Spleen (tissue), 7 donors: ENCODE data around the gene LYZL2.

Experiments used
- CTCF ChIP-seq, 11 experiments: fragments of 200-600 bp in 7 of 11; fragments of 450-650 bp in 4 of 11; sonication (generic) in 4 of 11; IDR thresholded peaks in 8 of 11; conservative IDR thresholded peaks in 3 of 11; 1 replicate in 7 of 11; 2 replicates in 4 of 11; pipeline versions ENCODE4 v1.4.0 to v1.8.0; 2016 to 2021; ENCODE audit warnings: antibody characterized with exemption in 11 of 11, inconsistent platforms in 4 of 11, mild to moderate bottlenecking in 1 of 11
- POLR2A ChIP-seq, 3 donors: fragments of 450-650 bp; IDR thresholded peaks; one replicate each; pipeline ENCODE4 v1.5.1; 2017; ENCODE audit warnings: antibody characterized with exemption in 3 of 3, mild to moderate bottlenecking in 1 of 3
- donor health status: DM: no; HTN: no; CAD: no; lungs with moderate emphysema.
- donor health status: DM: no; HTN: no; CAD: no.
- donor health status: DM: no; HTN: no; CAD: no.

- TF ChIP-seq POLR2A (IDR thresholded peaks at IDR 0.05) (no peak), CTCF (IDR thresholded peaks at IDR 0.05 in 8 of 11, conservative IDR thresholded peaks at IDR 0.05 in 3 of 11) (no peak)
These were observed 33.5 kb downstream of the LYZL2 start for GRCh38 chr10:30596013-30596412.
